Measurements from ENCODE around the gene ARPP19.
"Not testable (repeated sequence)": the region's sequence is repeated elsewhere in the genome, so short reads cannot be mapped to it uniquely, and the experiment has no call there.

The ARPP19 gene

GRCh38 chr15:52546031-52546751, 22.6 kb downstream of the ARPP19 start:
- DNase-seq, result no peak

GRCh38 chr15:52540374-52541012, 28.3 kb downstream of the ARPP19 start:
- no peak for DNase-seq

- DNase-seq, result no peak
Measured at GRCh38 chr15:52537459-52537858, 31.4 kb downstream of the ARPP19 start.

- DNase-seq, result no peak
Measured at GRCh38 chr15:52532427-52532826, 36.4 kb downstream of the ARPP19 start.

GRCh38 chr15:52529940-52530339, 38.9 kb downstream of the ARPP19 start:
- DNase-seq, result no peak

- DNase-seq, result no peak
Measured at GRCh38 chr15:52529341-52529924, 39.4 kb downstream of the ARPP19 start.

- peak; percentile 76 for DNase-seq
Measured at GRCh38 chr15:52528564-52529340, 40.1 kb downstream of the ARPP19 start, which contains the start of gene MYO5A. MYO5A (minus strand) TSS chr15:52528880; CDS start chr15:52528806, 74 bp downstream.

GRCh38 chr15:52527911-52528563, 40.8 kb downstream of the ARPP19 start:
- peak; percentile 35 for DNase-seq

- DNase-seq, result no peak
Measured at GRCh38 chr15:52527196-52527910, 41.5 kb downstream of the ARPP19 start.

- DNase-seq, result no peak
Measured at GRCh38 chr15:52524223-52525136, 44.4 kb downstream of the ARPP19 start.

GRCh38 chr15:52523647-52524046, 45.2 kb downstream of the ARPP19 start:
- DNase-seq, result no peak

- peak; percentile 74 for DNase-seq
Measured at GRCh38 chr15:52523192-52523591, 45.6 kb downstream of the ARPP19 start.

- no peak for DNase-seq
Measured at GRCh38 chr15:52521682-52522081, 47.1 kb downstream of the ARPP19 start.

- no peak for DNase-seq
Measured at GRCh38 chr15:52520421-52520820, 48.4 kb downstream of the ARPP19 start.

- peak; percentile 7 for DNase-seq
Measured at GRCh38 chr15:52518487-52519371, 50.1 kb downstream of the ARPP19 start.

GRCh38 chr15:52517014-52517413, 51.8 kb downstream of the ARPP19 start:
- DNase-seq, result no peak

- DNase-seq, result no peak
Measured at GRCh38 chr15:52515343-52515742, 53.5 kb downstream of the ARPP19 start.

- DNase-seq, result no peak
Measured at GRCh38 chr15:52514482-52514881, 54.3 kb downstream of the ARPP19 start.

GRCh38 chr15:52512869-52513268, 56.0 kb downstream of the ARPP19 start:
- not testable (repeated sequence) for DNase-seq

- DNase-seq, result no peak
Measured at GRCh38 chr15:52511084-52511483, 57.7 kb downstream of the ARPP19 start.
